Measurements from ENCODE around the gene MAN2B2.
"Not testable (repeated sequence)": the region's sequence is repeated elsewhere in the genome, so short reads cannot be mapped to it uniquely, and the experiment has no call there.

The MAN2B2 gene

GRCh38 chr4:6649216-6649615 lies 74.2 kb downstream of the MAN2B2 start:
- H3K4me3 ChIP-seq (ENCODE audit: low read length): no peak overlapping the region
- no peaks in the 10 kb centered on the region for H3K79me2 ChIP-seq (ENCODE audit: low read length)

DNA sequence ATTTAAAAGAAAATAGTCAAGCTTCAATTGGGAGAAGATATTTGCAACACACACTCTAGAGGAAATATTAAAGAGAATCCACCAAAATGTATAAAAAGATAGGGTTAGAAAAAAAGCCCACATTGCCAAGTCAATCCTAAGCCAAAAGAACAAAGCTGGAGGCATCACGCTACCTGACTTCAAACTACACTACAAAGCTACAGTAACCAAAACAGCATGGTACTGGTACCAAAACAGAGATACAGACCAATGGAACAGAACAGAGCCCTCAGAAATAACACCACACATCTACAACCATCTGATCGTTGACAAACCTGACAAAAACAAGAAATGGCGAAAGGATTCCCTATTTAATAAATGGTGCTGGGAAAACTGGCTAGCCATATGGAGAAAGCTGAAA lies 79.2 kb downstream of the MAN2B2 start:
- H3K4me1 ChIP-seq (ENCODE audit: low read length): not testable (repeated sequence)

More at GRCh38 chr4:6649216-6649615, 74.2 kb downstream of the MAN2B2 start:
- Histone ChIP-seq H2AFZ (ENCODE audit: low read depth, low read length) (no peak overlapping the region), H3K9ac (ENCODE audit: low read length) (no peak overlapping the region), H3K4me2 (ENCODE audit: low read length) (no peak overlapping the region), H3K9me3 (ENCODE audit: insufficient read depth, low read length) (no peaks in the 10 kb centered on the region), H3K36me3 (replicated peaks; ENCODE audit: low read depth, low read length) (peaks cover 4% of the 10 kb centered on the region), H4K20me1 (ENCODE audit: insufficient read depth, low read length) (no peaks in the 10 kb centered on the region), H3K27me3 (ENCODE audit: low read depth, low read length) (no peaks in the 10 kb centered on the region), H3K4me1 (ENCODE audit: low read length) (no peaks in the 10 kb centered on the region), H3K27ac (ENCODE audit: low read length) (no peak overlapping the region)
- TF ChIP-seq CTCF (IDR thresholded peaks at IDR 0.05; ENCODE audit: low read depth, low read length) (no peak), EZH2phosphoT487 (IDR thresholded peaks at IDR 0.05; ENCODE audit: low read depth) (no peak)

GRCh38 chr4:6655291-6655690 lies 80.3 kb downstream of the MAN2B2 start:
- not testable (repeated sequence) for H3K4me3 ChIP-seq (ENCODE audit: low read length); H3K9me3 ChIP-seq (ENCODE audit: insufficient read depth, low read length); H2AFZ ChIP-seq (ENCODE audit: low read depth, low read length); H3K36me3 ChIP-seq (replicated peaks; ENCODE audit: low read depth, low read length); H4K20me1 ChIP-seq (ENCODE audit: insufficient read depth, low read length); H3K27me3 ChIP-seq (ENCODE audit: low read depth, low read length); H3K4me1 ChIP-seq (ENCODE audit: low read length); H3K27ac ChIP-seq (ENCODE audit: low read length); H3K79me2 ChIP-seq (ENCODE audit: low read length); H3K4me2 ChIP-seq (ENCODE audit: low read length); H3K9ac ChIP-seq (ENCODE audit: low read length)

More for the DNA sequence above, 79.2 kb downstream of the MAN2B2 start:
- H3K9me3 ChIP-seq (ENCODE audit: insufficient read depth, low read length); H3K9ac ChIP-seq (ENCODE audit: low read length); H4K20me1 ChIP-seq (ENCODE audit: insufficient read depth, low read length); H3K27me3 ChIP-seq (ENCODE audit: low read depth, low read length); H3K4me3 ChIP-seq (ENCODE audit: low read length); H3K27ac ChIP-seq (ENCODE audit: low read length); H2AFZ ChIP-seq (ENCODE audit: low read depth, low read length); H3K4me2 ChIP-seq (ENCODE audit: low read length); H3K79me2 ChIP-seq (ENCODE audit: low read length); H3K36me3 ChIP-seq (replicated peaks; ENCODE audit: low read depth, low read length): not testable (repeated sequence)

DNA sequence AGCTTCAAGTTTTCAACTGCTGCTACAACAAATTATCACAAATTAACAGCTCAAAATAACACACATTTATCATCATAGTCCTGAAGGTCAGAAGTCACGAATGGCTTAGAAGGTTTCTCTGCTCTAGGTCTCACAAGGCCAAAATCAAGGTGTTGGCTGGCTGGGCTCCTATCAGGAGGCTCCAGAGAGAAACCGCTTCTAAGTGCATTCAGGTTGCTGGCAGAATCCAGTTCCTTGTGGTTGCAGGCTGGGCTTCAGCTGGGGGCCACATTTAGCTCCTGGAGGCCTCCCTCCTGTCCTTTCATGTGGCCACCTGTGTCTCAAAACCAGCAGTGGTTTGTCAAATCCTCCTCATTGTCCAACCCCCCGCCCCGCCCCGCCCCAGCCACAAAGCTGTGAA lies 80.9 kb downstream of the MAN2B2 start:
- Histone ChIP-seq H3K79me2 (ENCODE audit: low read length) (no peaks in the 10 kb centered on the region), H3K9ac (ENCODE audit: low read length) (no peak overlapping the region), H3K9me3 (ENCODE audit: insufficient read depth, low read length) (no peaks in the 10 kb centered on the region), H3K4me2 (ENCODE audit: low read length) (no peak overlapping the region), H3K4me1 (ENCODE audit: low read length) (no peaks in the 10 kb centered on the region), H3K27ac (ENCODE audit: low read length) (no peak overlapping the region), H4K20me1 (ENCODE audit: insufficient read depth, low read length) (no peaks in the 10 kb centered on the region), H3K36me3 (replicated peaks; ENCODE audit: low read depth, low read length) (no peaks in the 10 kb centered on the region), H3K4me3 (ENCODE audit: low read length) (no peak overlapping the region), H3K27me3 (ENCODE audit: low read depth, low read length) (peaks cover under 1% of the 10 kb centered on the region; the same call in 1 of the 2 replicates), H2AFZ (ENCODE audit: low read depth, low read length) (no peak overlapping the region)
- TF ChIP-seq CTCF (IDR thresholded peaks at IDR 0.05; ENCODE audit: low read depth, low read length): no peak
- TF ChIP-seq EZH2phosphoT487 (IDR thresholded peaks at IDR 0.05; ENCODE audit: low read depth): no peak

DNA sequence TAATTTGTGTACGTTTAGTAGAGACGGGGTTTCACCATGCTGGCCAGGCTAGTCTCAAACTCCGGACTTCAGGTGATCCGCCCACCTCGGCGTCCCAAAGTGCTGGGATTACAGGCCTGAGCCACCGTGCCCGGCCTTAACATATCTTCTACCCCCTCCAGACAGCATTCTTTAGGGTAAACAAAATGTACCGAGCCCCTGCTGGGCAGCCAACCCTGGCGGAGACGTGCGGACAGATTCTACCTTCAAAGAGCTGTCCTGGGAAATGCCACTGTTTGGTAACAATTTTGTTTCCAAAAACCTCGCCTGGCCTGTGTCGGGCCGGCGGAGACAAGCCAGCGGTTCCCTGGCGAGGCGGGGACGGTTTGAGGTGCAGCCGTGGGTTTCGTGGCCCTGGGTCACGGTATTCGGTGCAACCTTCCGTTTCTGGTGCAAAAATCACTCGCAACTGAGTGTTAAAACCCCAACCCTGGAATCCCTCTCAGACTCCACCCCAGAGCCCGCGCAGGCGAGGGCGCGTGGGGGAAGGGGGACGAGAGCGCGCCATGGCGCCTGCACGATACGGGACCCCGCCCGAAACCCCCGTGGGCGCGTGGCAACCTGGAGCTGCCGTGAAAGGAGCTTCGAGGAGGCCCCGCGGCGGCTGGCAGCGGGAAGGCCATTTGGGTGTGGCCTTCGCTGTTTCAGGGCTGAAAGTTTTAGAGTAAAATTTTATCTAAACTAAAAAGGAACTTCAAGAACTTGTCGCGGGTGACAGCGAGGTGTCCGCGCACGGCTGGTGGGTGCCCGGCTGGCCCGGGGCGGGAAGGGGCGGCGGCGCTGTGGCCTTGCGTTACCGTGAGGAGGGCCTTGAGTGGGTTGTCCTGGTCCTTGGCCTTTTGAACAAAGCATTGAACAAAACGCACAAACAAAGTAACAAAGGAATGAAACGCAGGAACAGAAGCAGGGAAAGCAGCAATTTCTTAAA lies 82.5 kb downstream of the MAN2B2 start:
- H3K4me1 ChIP-seq (ENCODE audit: low read length): no peaks in the 10 kb centered on the region
- H4K20me1 ChIP-seq (ENCODE audit: insufficient read depth, low read length): no peaks in the 10 kb centered on the region
- no peak overlapping the region for H2AFZ ChIP-seq (ENCODE audit: low read depth, low read length)
- H3K27me3 ChIP-seq (ENCODE audit: low read depth, low read length): peaks cover 4% of the 10 kb centered on the region; the same call in 1 of the 2 replicates
- no peak overlapping the region for H3K4me2 ChIP-seq (ENCODE audit: low read length)
- H3K9ac ChIP-seq (ENCODE audit: low read length): no peak overlapping the region
- H3K4me3 ChIP-seq (ENCODE audit: low read length): no peak overlapping the region
- no peaks in the 10 kb centered on the region for H3K36me3 ChIP-seq (replicated peaks; ENCODE audit: low read depth, low read length)
- TF ChIP-seq CTCF (IDR thresholded peaks at IDR 0.05; ENCODE audit: low read depth, low read length): no peak
- TF ChIP-seq EZH2phosphoT487 (IDR thresholded peaks at IDR 0.05; ENCODE audit: low read depth): no peak
- H3K27ac ChIP-seq (ENCODE audit: low read length): no peak overlapping the region
- no peaks in the 10 kb centered on the region for H3K9me3 ChIP-seq (ENCODE audit: insufficient read depth, low read length)
- no peaks in the 10 kb centered on the region for H3K79me2 ChIP-seq (ENCODE audit: low read length)
